Inferior parietal cortex (tissue), 1 donor: ENCODE results near the gene C17orf75.
A peak's percentile ranks its signal among the peaks of the same experiment; 100 is the strongest.
"Not testable (repeated sequence)": the region's sequence is repeated elsewhere in the genome, so short reads cannot be mapped to it uniquely, and the experiment has no call there.

ENCODE experiments used
- DNase-seq: peaks from one replicate; pipeline ENCODE4 v3.0.0-alpha.2; 2016; ENCODE audit errors: extremely low spot score

The C17orf75 gene

GRCh38 chr17:32341857-32342602 lies at the start of gene C17orf75:
TSS of gene C17orf75 (minus strand) at chr17:32342173. CDS start at chr17:32342139, 34 bp downstream.
- DNase-seq, result peak; percentile 80

- no peak for DNase-seq
Observed at GRCh38 chr17:32388613-32389459, 46.9 kb upstream of the C17orf75 start.

- DNase-seq, result not testable (repeated sequence)
Observed at GRCh38 chr17:32388128-32388527, 46.2 kb upstream of the C17orf75 start.

- no peak for DNase-seq
Observed at GRCh38 chr17:32386844-32387243, 44.9 kb upstream of the C17orf75 start.

GRCh38 chr17:32385971-32386370 lies 44.0 kb upstream of the C17orf75 start:
- no peak for DNase-seq

GRCh38 chr17:32385121-32385520 lies 43.1 kb upstream of the C17orf75 start:
- no peak for DNase-seq

GRCh38 chr17:32383926-32384434 lies 42.0 kb upstream of the C17orf75 start:
- no peak for DNase-seq

- DNase-seq, result no peak
Observed at GRCh38 chr17:32382526-32383223, 40.7 kb upstream of the C17orf75 start.

GRCh38 chr17:32370426-32370825 lies 28.5 kb upstream of the C17orf75 start:
- no peak for DNase-seq

- no peak for DNase-seq
Observed at GRCh38 chr17:32361270-32361669, 19.3 kb upstream of the C17orf75 start.

GRCh38 chr17:32357615-32358014 lies 15.6 kb upstream of the C17orf75 start:
- DNase-seq, result no peak

GRCh38 chr17:32356750-32357149 lies 14.8 kb upstream of the C17orf75 start:
- DNase-seq, result no peak

- DNase-seq, result no peak
Observed at GRCh38 chr17:32356378-32356743, 14.4 kb upstream of the C17orf75 start.

- DNase-seq, result no peak
Observed at GRCh38 chr17:32355649-32356377, 13.8 kb upstream of the C17orf75 start.

GRCh38 chr17:32352734-32353133 lies 10.8 kb upstream of the C17orf75 start:
- DNase-seq, result not testable (repeated sequence)

GRCh38 chr17:32350666-32351418 lies 8.9 kb upstream of the C17orf75 start:
- DNase-seq, result peak; percentile 47

GRCh38 chr17:32349854-32350665 lies 8.1 kb upstream of the C17orf75 start, which contains the start of gene ZNF207:
TSS of gene ZNF207 (plus strand) at chr17:32350157. CDS start at chr17:32350286, 129 bp downstream.
- peak; percentile 97 for DNase-seq

- DNase-seq, result no peak
Observed at GRCh38 chr17:32349503-32349853, 7.5 kb upstream of the C17orf75 start.

- no peak for DNase-seq
Observed at GRCh38 chr17:32348483-32348800, 6.5 kb upstream of the C17orf75 start.
